Measurements from ENCODE around the gene DPYSL5.

The DPYSL5 gene

DNA sequence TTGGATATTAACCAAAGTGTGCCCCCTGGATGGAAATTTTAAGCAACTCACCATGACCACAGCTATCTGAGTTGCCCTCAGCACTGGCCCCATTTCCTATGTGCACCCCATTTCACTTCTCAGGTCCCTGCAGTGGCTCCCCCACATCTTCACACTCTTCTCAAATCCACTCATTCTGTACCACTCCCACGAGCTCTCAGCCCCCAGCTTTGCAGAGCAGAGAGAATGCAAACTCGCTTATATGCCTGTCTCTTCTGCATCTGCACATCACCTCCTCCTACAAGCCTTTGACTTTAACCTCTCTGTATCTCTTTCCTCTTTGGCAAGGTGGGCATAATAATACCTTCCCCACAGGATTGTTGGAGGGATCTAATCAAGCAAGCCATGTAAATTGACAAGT lies 46.2 kb downstream of the DPYSL5 start:
- H3K4me1 Mint-ChIP-seq, result peaks cover 24% of the 10 kb centered on the region
- H3K36me3 Mint-ChIP-seq (ENCODE audit: low read depth), result peaks cover 4% of the 10 kb centered on the region
- H3K4me3 Mint-ChIP-seq, result no peak overlapping the region
- peaks cover 7% of the 10 kb centered on the region for H3K27me3 Mint-ChIP-seq (ENCODE audit: low read depth)
- H3K27ac Mint-ChIP-seq, result no peak overlapping the region
- H3K9me3 Mint-ChIP-seq, result peaks cover 8% of the 10 kb centered on the region
- TF ChIP-seq, protein P1, sequence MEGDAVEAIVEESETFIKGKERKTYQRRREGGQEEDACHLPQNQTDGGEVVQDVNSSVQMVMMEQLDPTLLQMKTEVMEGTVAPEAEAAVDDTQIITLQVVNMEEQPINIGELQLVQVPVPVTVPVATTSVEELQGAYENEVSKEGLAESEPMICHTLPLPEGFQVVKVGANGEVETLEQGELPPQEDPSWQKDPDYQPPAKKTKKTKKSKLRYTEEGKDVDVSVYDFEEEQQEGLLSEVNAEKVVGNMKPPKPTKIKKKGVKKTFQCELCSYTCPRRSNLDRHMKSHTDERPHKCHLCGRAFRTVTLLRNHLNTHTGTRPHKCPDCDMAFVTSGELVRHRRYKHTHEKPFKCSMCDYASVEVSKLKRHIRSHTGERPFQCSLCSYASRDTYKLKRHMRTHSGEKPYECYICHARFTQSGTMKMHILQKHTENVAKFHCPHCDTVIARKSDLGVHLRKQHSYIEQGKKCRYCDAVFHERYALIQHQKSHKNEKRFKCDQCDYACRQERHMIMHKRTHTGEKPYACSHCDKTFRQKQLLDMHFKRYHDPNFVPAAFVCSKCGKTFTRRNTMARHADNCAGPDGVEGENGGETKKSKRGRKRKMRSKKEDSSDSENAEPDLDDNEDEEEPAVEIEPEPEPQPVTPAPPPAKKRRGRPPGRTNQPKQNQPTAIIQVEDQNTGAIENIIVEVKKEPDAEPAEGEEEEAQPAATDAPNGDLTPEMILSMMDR (IDR thresholded peaks at IDR 0.05; ENCODE audit: unreplicated experiment in 3 of 3), result no peak

DNA sequence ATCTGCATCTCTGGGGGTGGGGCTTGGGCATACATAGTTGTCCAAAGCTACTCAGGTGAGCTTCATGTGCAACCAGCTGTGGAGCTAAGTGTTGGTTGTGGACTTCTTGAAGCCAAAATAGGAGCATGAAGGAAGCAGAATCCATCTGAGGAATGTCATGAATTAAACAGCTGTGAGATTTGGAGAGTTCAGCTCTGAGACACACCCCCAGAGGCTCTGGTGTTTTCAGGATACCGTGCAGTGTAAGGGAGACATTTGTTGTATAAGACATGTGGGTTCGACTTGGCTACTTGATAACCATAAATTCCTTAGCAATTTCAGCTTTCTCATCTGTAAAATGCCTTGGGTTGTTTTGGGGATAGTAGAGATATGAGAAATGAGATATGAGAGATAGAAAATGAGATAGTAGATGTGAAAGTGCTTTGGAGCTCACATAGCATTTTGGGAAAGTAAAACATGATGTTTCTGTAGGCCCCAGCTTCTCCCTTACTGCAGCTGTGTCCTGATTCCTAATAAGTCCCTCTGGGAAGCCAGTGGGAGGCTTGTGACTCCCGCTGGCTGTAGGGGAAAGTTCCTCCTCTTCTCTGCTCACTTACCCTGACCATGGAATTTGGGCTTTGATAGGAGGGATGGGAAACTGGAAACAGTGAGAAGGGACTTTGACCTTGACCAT lies 50.0 kb downstream of the DPYSL5 start:
- TF ChIP-seq, protein P1 (IDR thresholded peaks at IDR 0.05; ENCODE audit: unreplicated experiment in 3 of 3), result no peak
- H3K36me3 Mint-ChIP-seq (ENCODE audit: low read depth), result peaks cover 4% of the 10 kb centered on the region

DNA sequence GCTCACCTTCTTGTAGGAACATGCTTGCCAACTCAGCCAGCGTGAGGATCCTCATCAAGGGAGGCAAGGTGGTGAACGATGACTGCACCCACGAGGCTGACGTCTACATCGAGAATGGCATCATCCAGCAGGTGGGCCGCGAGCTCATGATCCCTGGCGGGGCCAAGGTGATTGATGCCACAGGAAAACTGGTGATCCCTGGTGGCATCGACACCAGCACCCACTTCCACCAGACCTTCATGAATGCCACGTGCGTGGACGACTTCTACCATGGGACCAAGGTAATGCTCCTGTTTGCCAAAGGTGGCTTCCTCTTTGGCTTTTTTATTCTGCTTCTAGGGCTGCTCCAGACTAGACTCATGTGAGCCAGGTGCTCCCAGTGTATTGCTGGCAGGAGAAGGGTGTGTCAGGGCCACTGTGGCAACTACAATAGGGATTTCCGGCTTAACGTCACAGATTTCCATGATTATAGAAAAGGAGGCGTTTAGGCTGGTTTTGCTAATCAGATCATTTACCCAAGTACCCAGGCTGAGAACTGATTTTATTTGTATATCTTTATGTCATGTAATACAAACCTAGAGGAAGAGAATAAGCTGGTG lies 50.6 kb downstream of the DPYSL5 start:
- Mint-ChIP-seq H3K4me3 (no peak overlapping the region), H3K4me1 (peaks cover 36% of the 10 kb centered on the region), H3K27me3 (ENCODE audit: low read depth) (peaks cover 4% of the 10 kb centered on the region), H3K9me3 (peaks cover 8% of the 10 kb centered on the region), H3K36me3 (ENCODE audit: low read depth) (peaks cover 4% of the 10 kb centered on the region), H3K27ac (no peak overlapping the region)
- TF ChIP-seq, protein P1 (IDR thresholded peaks at IDR 0.05; ENCODE audit: unreplicated experiment in 3 of 3), result no peak

More for the DNA sequence above, 50.0 kb downstream of the DPYSL5 start:
- Mint-ChIP-seq H3K4me1 (peaks cover 42% of the 10 kb centered on the region), H3K9me3 (peaks cover 8% of the 10 kb centered on the region), H3K4me3 (peak overlapping the region in 1 of 3 experiments; percentile 41), H3K27ac (peak overlapping the region in 2 of 3 experiments; percentile 21 to 83), H3K27me3 (ENCODE audit: low read depth) (peaks cover 5% of the 10 kb centered on the region)

DNA sequence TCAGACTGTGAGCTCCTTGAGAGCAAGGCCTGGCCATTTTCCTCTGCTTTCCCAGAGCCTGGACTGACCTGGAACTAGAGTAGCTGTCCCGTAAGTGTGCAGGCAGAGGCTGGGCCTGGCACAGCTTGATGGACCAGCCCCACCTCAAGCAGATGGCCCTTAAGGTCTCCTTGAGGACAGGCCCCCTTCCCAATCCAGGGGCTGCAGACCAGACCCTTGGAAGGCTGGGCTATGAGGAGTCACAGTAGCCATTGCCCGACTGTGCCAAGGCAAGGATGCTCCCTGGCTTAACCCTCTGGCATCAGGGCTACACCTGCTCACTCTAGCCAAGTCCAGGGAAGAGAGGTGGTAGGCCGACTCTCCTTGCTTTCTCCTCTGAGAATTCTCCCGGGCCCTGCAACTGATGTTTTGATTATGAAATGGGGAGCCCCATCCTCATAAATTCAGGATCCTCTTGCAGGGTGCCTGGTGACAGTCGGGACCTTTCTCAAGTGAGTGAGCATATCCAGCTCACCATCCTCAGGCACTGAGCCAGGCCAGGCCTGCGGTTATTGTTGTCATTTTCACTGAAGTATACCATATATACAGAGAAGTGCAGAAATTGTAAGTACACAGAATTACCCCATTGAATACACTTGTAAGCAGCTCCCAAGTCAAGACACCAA lies 51.7 kb downstream of the DPYSL5 start:
- H3K4me3 Mint-ChIP-seq, result no peak overlapping the region
- peaks cover 4% of the 10 kb centered on the region for H3K27me3 Mint-ChIP-seq (ENCODE audit: low read depth)
- TF ChIP-seq, protein P1 (IDR thresholded peaks at IDR 0.05; ENCODE audit: unreplicated experiment in 3 of 3), result no peak
- peaks cover 7% of the 10 kb centered on the region for H3K36me3 Mint-ChIP-seq (ENCODE audit: low read depth)
- peaks cover 8% of the 10 kb centered on the region for H3K9me3 Mint-ChIP-seq
- no peak overlapping the region for H3K27ac Mint-ChIP-seq
- peaks cover 29% of the 10 kb centered on the region for H3K4me1 Mint-ChIP-seq

DNA sequence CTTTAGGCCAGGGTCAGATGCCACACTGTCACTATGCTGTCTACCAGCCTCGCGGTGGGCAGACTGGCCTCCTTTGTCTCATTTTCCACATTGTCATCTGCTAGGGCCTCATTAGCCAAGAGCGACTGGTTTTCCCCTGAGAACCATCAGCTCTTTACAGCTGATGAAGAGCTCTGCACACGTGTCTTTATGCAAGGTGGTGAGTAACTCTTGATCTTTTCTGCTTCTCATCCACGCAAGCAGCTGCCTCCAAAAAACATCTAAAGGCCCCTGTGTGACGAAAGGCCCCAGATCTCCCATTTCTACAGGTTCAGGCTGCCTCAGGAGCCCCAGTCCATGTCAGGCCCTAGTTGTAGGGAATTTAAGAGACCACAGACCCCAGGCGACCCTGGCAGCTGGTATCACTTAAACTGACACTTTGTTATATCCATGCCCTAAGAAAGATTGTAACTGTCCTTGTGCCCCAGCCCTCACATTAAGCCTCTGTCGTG lies 52.9 kb downstream of the DPYSL5 start:
- Mint-ChIP-seq H3K9me3 (peaks cover 5% of the 10 kb centered on the region), H3K4me3 (peak overlapping the region in 1 of 3 experiments; percentile 39), H3K36me3 (ENCODE audit: low read depth) (peaks cover 7% of the 10 kb centered on the region), H3K4me1 (peaks cover 29% of the 10 kb centered on the region), H3K27ac (peak overlapping the region in 1 of 3 experiments; percentile 56), H3K27me3 (ENCODE audit: low read depth) (peaks cover 4% of the 10 kb centered on the region)
- TF ChIP-seq, protein P1 (IDR thresholded peaks at IDR 0.05; ENCODE audit: unreplicated experiment in 3 of 3), result no peak
